NOMO-1 (cell line): ENCODE measurements around the gene FADD.

ENCODE experiments used
- DNase-seq, 2 experiments: peaks; one replicate each; lab custom pipeline; 2025; ENCODE audit not compliant: unreplicated experiment in 2 of 2; lab: John Stamatoyannopoulos, UW

FADD gene

GRCh38 chr11:70202920-70203750, at the start of gene FADD:
Gene FADD (plus strand): TSS chr11:70203296. CDS start chr11:70203460, 164 bp downstream.
- peak; percentile 89 to 92 for DNase-seq

GRCh38 chr11:70155386-70155785, 47.7 kb upstream of the FADD start:
- DNase-seq, result no peak

GRCh38 chr11:70156291-70157037, 46.6 kb upstream of the FADD start:
- DNase-seq, result no peak

- no peak for DNase-seq
Measured at GRCh38 chr11:70158201-70158600, 44.9 kb upstream of the FADD start.

- DNase-seq, result no peak
Measured at GRCh38 chr11:70158757-70159389, 44.2 kb upstream of the FADD start.

GRCh38 chr11:70159627-70160570, 43.2 kb upstream of the FADD start:
- DNase-seq, result no peak

GRCh38 chr11:70161043-70161625, 42.0 kb upstream of the FADD start:
- no peak for DNase-seq

- DNase-seq, result no peak
Measured at GRCh38 chr11:70164705-70165104, 38.4 kb upstream of the FADD start.

- no peak for DNase-seq
Measured at GRCh38 chr11:70167120-70167519, 36.0 kb upstream of the FADD start.

- DNase-seq, result no peak
Measured at GRCh38 chr11:70167723-70168404, 35.2 kb upstream of the FADD start.

- no peak for DNase-seq
Measured at GRCh38 chr11:70168405-70168754, 34.7 kb upstream of the FADD start.

GRCh38 chr11:70169127-70169526, 34.0 kb upstream of the FADD start:
- DNase-seq, result no peak

- no peak for DNase-seq
Measured at GRCh38 chr11:70169632-70170031, 33.5 kb upstream of the FADD start.

- no peak for DNase-seq
Measured at GRCh38 chr11:70170596-70171210, 32.4 kb upstream of the FADD start.

- DNase-seq, result no peak
Measured at GRCh38 chr11:70173018-70173417, 30.1 kb upstream of the FADD start.

- DNase-seq, result no peak
Measured at GRCh38 chr11:70174547-70175235, 28.4 kb upstream of the FADD start.

GRCh38 chr11:70175236-70175698, 27.8 kb upstream of the FADD start:
- no peak for DNase-seq

- peak in 1 of 2 experiments; percentile 1 for DNase-seq
Measured at GRCh38 chr11:70176940-70177689, 26.0 kb upstream of the FADD start.
